GM12865 (cell line): Measurements from ENCODE around the gene BCLAF1.

ENCODE experiments used
- DNase-seq: peaks from one replicate; pipeline ENCODE4 v3.0.0; 2010; ENCODE audit warnings: low read depth
- H3K4me3 ChIP-seq: 2 replicates; pipeline ENCODE4 v1.5.1; 2011; ENCODE audit warnings: mild to moderate bottlenecking, low read depth, low read length, control low read depth
- TF ChIP-seq, protein P1 (sequence below): IDR thresholded peaks from 2 replicates; pipeline ENCODE4 v1.5.1; 2011; ENCODE audit warnings: low read length, control low read depth, low read depth, inconsistent platforms; ENCODE audit not compliant: insufficient read depth; ENCODE audit errors: missing control alignments

Gene BCLAF1, protein sequence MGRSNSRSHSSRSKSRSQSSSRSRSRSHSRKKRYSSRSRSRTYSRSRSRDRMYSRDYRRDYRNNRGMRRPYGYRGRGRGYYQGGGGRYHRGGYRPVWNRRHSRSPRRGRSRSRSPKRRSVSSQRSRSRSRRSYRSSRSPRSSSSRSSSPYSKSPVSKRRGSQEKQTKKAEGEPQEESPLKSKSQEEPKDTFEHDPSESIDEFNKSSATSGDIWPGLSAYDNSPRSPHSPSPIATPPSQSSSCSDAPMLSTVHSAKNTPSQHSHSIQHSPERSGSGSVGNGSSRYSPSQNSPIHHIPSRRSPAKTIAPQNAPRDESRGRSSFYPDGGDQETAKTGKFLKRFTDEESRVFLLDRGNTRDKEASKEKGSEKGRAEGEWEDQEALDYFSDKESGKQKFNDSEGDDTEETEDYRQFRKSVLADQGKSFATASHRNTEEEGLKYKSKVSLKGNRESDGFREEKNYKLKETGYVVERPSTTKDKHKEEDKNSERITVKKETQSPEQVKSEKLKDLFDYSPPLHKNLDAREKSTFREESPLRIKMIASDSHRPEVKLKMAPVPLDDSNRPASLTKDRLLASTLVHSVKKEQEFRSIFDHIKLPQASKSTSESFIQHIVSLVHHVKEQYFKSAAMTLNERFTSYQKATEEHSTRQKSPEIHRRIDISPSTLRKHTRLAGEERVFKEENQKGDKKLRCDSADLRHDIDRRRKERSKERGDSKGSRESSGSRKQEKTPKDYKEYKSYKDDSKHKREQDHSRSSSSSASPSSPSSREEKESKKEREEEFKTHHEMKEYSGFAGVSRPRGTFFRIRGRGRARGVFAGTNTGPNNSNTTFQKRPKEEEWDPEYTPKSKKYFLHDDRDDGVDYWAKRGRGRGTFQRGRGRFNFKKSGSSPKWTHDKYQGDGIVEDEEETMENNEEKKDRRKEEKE

DNA sequence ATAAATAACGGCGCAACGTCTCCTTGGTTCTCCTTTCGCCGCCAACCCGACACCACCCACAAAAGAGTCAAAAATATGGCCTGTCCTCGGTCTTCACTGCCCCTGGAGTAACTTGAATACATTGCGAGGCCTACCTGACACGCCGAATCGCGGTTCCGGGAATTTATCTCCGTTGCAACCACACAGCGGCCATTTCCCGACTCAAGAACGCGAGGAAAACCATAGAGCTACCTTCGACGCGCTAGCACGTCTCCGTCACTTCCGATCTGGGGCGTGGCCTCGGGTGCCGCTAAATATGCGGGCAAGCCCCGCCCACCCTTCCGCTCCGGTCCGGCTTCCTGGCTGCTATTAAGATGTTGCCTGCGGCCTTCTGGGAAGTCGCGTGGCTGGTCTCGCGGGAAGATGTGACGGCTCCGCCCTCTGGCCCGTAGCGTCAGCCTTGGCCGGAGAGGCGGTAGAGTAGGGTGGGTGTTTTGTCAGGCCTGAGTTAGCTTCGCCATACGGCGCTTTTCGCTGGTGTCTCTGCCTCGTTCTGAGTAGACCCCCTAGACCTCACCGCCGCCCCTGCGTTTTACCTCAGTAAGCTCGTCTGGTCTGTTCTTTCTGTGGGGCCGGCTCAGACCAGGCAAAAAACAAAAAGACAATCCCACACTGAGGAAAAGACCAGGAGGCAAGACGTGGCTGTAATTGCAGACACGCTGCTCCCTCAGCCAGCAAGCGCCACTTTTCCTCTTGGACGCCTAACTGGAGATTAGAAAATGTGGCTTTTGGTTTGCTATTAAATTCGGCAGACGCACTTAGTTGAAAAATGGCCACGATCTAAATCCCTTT is at the start of gene BCLAF1:
BCLAF1 (minus strand) TSS at position 268 of the 831 bp plus-strand sequence. CDS start 9,980 bp downstream, outside the sequence.
- peak; percentile 100 for DNase-seq
- TF ChIP-seq, protein P1, sequence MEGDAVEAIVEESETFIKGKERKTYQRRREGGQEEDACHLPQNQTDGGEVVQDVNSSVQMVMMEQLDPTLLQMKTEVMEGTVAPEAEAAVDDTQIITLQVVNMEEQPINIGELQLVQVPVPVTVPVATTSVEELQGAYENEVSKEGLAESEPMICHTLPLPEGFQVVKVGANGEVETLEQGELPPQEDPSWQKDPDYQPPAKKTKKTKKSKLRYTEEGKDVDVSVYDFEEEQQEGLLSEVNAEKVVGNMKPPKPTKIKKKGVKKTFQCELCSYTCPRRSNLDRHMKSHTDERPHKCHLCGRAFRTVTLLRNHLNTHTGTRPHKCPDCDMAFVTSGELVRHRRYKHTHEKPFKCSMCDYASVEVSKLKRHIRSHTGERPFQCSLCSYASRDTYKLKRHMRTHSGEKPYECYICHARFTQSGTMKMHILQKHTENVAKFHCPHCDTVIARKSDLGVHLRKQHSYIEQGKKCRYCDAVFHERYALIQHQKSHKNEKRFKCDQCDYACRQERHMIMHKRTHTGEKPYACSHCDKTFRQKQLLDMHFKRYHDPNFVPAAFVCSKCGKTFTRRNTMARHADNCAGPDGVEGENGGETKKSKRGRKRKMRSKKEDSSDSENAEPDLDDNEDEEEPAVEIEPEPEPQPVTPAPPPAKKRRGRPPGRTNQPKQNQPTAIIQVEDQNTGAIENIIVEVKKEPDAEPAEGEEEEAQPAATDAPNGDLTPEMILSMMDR, result no peak
- H3K4me3 ChIP-seq, result peak within 1 kb of the TSS; percentile 93

DNA sequence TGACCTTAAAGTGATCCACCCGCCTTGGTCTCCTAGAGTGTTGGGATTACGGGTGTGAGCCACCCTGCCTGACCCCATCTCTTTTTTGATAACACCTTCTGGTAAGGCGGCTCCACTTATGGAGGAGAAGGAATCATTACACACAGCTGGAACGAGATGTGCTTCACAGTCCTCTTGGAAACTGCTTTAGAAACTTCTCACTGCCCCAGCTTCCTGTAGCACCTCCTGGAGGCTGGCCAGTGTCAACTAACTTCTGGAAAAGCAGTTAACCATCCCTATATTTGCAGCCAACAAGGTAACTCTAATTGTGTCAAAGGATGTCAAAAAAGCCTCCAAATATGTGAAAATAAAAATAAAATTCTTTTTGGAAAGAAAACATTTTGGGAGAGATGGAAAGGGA is 48.8 kb upstream of the BCLAF1 start:
- no peak overlapping the region for H3K4me3 ChIP-seq
- DNase-seq, result no peak
- TF ChIP-seq, protein P1, result no peak

DNA sequence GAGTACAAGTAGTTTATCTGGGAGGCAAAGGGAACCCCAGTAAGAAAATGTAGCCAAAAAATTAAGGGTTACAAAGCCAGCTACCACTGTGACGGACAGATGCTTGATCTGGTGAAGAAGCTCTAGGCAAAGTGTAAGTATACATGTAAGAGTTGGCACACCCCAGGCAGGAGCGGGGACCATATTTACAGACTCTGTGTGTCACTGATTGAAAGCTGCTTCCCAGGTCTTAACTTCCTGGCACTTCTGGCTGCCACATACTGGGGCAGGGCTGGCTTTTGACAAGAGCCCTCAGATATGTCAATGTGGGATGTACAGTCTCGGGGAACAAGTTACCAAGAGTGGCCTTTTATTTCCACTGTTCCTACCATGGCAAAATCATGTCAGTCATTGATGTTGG is 48.0 kb upstream of the BCLAF1 start:
- no peak for DNase-seq
- TF ChIP-seq, protein P1, result no peak
- H3K4me3 ChIP-seq, result no peak overlapping the region

DNA sequence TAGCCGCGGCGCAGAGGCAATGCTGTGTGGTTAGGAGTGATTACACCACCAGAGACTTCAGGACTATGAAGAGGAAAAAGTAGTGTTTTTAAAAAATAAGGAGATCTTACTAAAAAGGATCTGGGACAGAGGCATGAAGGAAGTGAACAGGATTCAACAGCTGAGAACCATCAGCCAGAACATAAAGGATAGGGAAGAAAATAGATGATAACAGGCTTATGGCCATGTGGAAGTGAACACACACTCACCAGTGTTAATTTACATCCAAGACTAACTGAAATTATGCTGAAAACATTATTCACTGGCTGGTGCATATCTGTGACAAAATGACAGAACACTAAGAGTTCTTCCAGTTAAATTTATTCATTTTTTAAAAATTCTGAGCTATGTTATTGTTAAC is 47.5 kb upstream of the BCLAF1 start:
- DNase-seq, result no peak
- TF ChIP-seq, protein P1, result no peak
- no peak overlapping the region for H3K4me3 ChIP-seq

DNA sequence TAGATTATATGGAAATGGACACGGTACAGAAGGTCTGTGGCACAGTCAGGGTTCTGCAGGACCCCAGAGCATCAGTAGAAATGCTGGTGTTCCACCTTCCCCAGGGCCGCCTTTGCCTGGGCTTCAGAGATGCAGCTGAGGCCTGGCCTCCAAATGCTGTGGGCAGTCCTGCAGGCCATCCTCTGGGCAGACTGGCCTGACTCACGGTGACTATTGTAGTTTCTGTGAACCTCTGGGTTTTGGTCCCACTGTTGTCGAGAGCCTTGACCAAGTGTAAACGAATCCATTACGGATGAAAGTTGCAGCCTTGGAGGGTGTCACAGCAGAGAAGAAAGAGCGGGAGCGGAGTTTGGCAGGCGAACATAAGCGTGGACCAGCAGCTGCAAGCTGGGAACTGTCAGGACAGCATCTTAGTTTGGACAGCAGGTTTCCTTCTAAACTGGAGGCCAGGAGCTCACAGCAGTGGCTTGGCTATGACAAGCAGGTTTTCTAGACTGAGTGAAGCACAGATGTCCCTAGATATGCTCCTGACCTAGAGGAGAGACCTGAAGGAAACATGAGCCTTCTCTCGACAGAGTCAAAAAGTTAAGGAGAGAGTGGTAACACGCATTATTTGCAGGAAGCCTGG is 46.2 kb upstream of the BCLAF1 start:
- no peak overlapping the region for H3K4me3 ChIP-seq
- no peak for DNase-seq
- TF ChIP-seq, protein P1, result no peak

DNA sequence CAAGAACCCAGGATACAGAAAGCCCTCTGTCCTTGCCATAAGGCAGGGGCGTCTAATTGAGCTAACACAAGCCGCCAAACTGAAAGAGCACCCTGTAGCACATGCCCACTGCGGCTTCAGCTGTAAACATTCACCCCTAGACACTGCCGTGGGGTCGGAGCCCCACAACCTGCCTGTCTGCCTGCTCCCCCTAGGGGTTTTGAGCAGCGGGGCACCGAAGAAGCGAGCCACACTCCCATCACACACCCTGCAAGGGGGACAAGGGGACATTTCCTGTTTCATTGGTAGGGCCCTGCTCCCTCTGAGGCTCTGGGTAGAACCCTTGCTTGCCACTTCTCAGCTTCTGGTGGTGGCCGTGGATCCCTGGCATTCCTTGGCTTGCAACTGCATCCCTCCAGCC is 45.2 kb upstream of the BCLAF1 start:
- TF ChIP-seq, protein P1, result peak; percentile 22
- no peak overlapping the region for H3K4me3 ChIP-seq
- peak; percentile 14 for DNase-seq
